Activated CD4-positive, alpha-beta T cell treated with anti-CD3 and anti-CD28 coated beads for 36 hours (primary cell): ENCODE measurements around the gene RNF126. TPM values are rescaled to one million over a fixed set of nuclear protein-coding genes. Genes with fewer than 3 reads are reported as not detected.
"Not testable (repeated sequence)": the region's sequence is repeated elsewhere in the genome, so short reads cannot be mapped to it uniquely, and the experiment has no call there.

Source experiments
- ATAC-seq: fragments of 200-7000 bp; cut with Tn5 transposase; one replicate; pipeline ENCODE4 v1.10.0; 2021; ENCODE audit warnings: mild to moderate bottlenecking, moderate library complexity
- CTCF ChIA-PET: fragments of 350-600 bp; sonication (Branson Sonifier 250); formaldehyde crosslinking; loops from one replicate; lab custom pipeline; 2021; ENCODE audit warnings: antibody characterized with exemption; lab: Charles Lee
- POLR2A ChIA-PET: fragments of 350-600 bp; sonication (Branson Sonifier 250); formaldehyde crosslinking; loops from one replicate; lab custom pipeline; 2021; ENCODE audit warnings: antibody characterized with exemption, inconsistent platforms; lab: Charles Lee
- DNase-seq: peaks from one replicate; pipeline ENCODE4 v3.0.0-alpha.2; 2020
- H3K27ac Mint-ChIP-seq: one replicate; pipeline ENCODE4 v1.8.0; 2021; ENCODE audit warnings: mixed read lengths
- H3K27me3 Mint-ChIP-seq: one replicate; pipeline ENCODE4 v1.8.0; 2021; ENCODE audit warnings: mixed read lengths
- H3K36me3 Mint-ChIP-seq: one replicate; pipeline ENCODE4 v1.8.0; 2021; ENCODE audit warnings: low read depth, mixed read lengths
- H3K4me1 Mint-ChIP-seq: one replicate; pipeline ENCODE4 v1.8.0; 2021; ENCODE audit warnings: mixed read lengths
- H3K4me3 Mint-ChIP-seq: one replicate; pipeline ENCODE4 v1.8.0; 2021; ENCODE audit warnings: mild to moderate bottlenecking, moderate library complexity, mixed read lengths
- H3K9me3 Mint-ChIP-seq: one replicate; pipeline ENCODE4 v1.8.0; 2021; ENCODE audit warnings: low read depth, mixed read lengths
- intact Hi-C, 2 experiments: fragments of 100-400 bp; cut with DNase I in 1 of 2; cut with micrococcal nuclease in 1 of 2; formaldehyde crosslinking; loops; one replicate each; pipeline versions ENCODE4 v1.14.2 to v1.15.1; 2022 to 2024; cut with DNase I, micrococcal nuclease
- total RNA-seq, 2 experiments: library from RNA; stranded (reverse); gene quantifications; one replicate each; pipeline ENCODE4 v1.2.3, GENCODE V29; 2021

Gene RNF126
- total RNA-seq, 2 experiments from 2014 or later: 83.0 to 91.3 TPM

GRCh38 chr19:613732-614567, 49.1 kb downstream of the RNF126 start:
- Mint-ChIP-seq H3K9me3 (no peaks in the 10 kb centered on the region), H3K36me3 (peaks cover 24% of the 10 kb centered on the region), H3K27ac (no peak overlapping the region), H3K4me1 (peaks cover 25% of the 10 kb centered on the region), H3K27me3 (peaks cover 2% of the 10 kb centered on the region), H3K4me3 (no peak overlapping the region)
- POLR2A ChIA-PET: no interaction called here
- no peak for ATAC-seq
- no peak for DNase-seq
- CTCF ChIA-PET: no interaction called here
- intact Hi-C loops: loop anchor here in 1 of 2 experiments (1.0 to 5.0 kb wide), 2 partner anchors 13 to 183 kb away; partner anchors contain the start of gene PTBP1

GRCh38 chr19:612941-613340, 50.1 kb downstream of the RNF126 start:
- Mint-ChIP-seq H3K27ac (no peak overlapping the region), H3K4me1 (peaks cover 25% of the 10 kb centered on the region), H3K27me3 (peaks cover 2% of the 10 kb centered on the region), H3K9me3 (no peaks in the 10 kb centered on the region), H3K36me3 (peaks cover 15% of the 10 kb centered on the region), H3K4me3 (no peak overlapping the region)
- DNase-seq (no peak), ATAC-seq (no peak)
- intact Hi-C loops: loop anchor here in 1 of 2 experiments (1.0 to 5.0 kb wide), 2 partner anchors 14 to 184 kb away; partner anchors contain the start of gene PTBP1
- ChIA-PET POLR2A (no interaction called here), CTCF (no interaction called here)

DNA sequence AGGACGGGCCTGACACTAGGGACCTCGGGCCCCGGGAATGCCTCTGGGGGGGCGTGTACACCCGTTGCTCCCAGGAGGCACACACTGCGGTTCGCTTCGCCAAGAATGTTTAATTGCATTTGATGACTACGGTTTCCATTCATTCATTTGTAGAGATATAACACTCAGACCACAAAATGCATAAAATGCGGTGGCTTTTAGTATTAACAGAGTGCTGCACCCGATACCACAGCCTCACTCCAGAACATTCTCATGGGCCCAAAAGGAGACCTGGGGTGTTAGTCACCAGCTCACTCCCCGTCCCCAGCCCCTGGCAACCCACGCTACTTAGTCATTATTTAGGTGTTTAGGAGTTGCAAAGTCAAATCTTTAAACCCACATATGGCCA, 51.5 kb downstream of the RNF126 start:
- no peaks in the 10 kb centered on the region for H3K9me3 Mint-ChIP-seq
- H3K36me3 Mint-ChIP-seq: peaks cover 15% of the 10 kb centered on the region
- H3K4me1 Mint-ChIP-seq: peaks cover 25% of the 10 kb centered on the region
- peak; percentile 85 for ATAC-seq
- peak overlapping the region; percentile 97 for H3K27ac Mint-ChIP-seq
- POLR2A ChIA-PET: interaction anchor here (0.6 to 1.3 kb wide), 2 partner anchors 39 to 49 kb away, joined by 4 to 8 read pairs; partner anchors contain the start of gene BSG
- CTCF ChIA-PET: interaction anchor here (1.2 kb wide), 1 partner anchor 79 kb away, joined by 4 read pairs; no protein-coding TSS in a partner anchor
- intact Hi-C loops: loop anchor here in 1 of 2 experiments (1.0 to 5.0 kb wide), 5 partner anchors 22 to 186 kb away; partner anchors contain the start of genes BSG, POLRMT and PTBP1
- peak; percentile 86 for DNase-seq
- peaks cover 2% of the 10 kb centered on the region for H3K27me3 Mint-ChIP-seq
- H3K4me3 Mint-ChIP-seq: peak overlapping the region; percentile 72

GRCh38 chr19:610801-611480, 52.1 kb downstream of the RNF126 start:
- DNase-seq: peak; percentile 75
- peaks cover 2% of the 10 kb centered on the region for H3K27me3 Mint-ChIP-seq
- intact Hi-C loops: loop anchor here in 1 of 2 experiments (1.0 to 5.0 kb wide), 5 partner anchors 22 to 186 kb away; partner anchors contain the start of genes BSG, POLRMT and PTBP1
- peak overlapping the region; percentile 97 for H3K27ac Mint-ChIP-seq
- ChIA-PET CTCF (no interaction called here), POLR2A (interaction anchor here (0.6 to 1.3 kb wide), 2 partner anchors 50 to 67 kb away, joined by 3 to 8 read pairs; no protein-coding TSS in a partner anchor)
- H3K4me3 Mint-ChIP-seq: peak overlapping the region; percentile 72
- peaks cover 15% of the 10 kb centered on the region for H3K36me3 Mint-ChIP-seq
- peak; percentile 45 for ATAC-seq
- peaks cover 25% of the 10 kb centered on the region for H3K4me1 Mint-ChIP-seq
- H3K9me3 Mint-ChIP-seq: no peaks in the 10 kb centered on the region

GRCh38 chr19:610071-610800, 52.8 kb downstream of the RNF126 start:
- peaks cover 23% of the 10 kb centered on the region for H3K4me1 Mint-ChIP-seq
- CTCF ChIA-PET: no interaction called here
- intact Hi-C loops: loop anchor here in 1 of 2 experiments (5.0 kb wide), 1 partner anchor 187 kb away; the partner anchor contains the start of gene PTBP1
- POLR2A ChIA-PET: interaction anchor here (0.6 kb wide), 1 partner anchor 67 kb away, joined by 3 read pairs; no protein-coding TSS in a partner anchor
- H3K4me3 Mint-ChIP-seq: peak overlapping the region; percentile 72
- ATAC-seq: peak; percentile 24
- peaks cover 12% of the 10 kb centered on the region for H3K36me3 Mint-ChIP-seq
- peak overlapping the region; percentile 97 for H3K27ac Mint-ChIP-seq
- DNase-seq: peak; percentile 57
- H3K27me3 Mint-ChIP-seq: no peaks in the 10 kb centered on the region
- H3K9me3 Mint-ChIP-seq: no peaks in the 10 kb centered on the region

GRCh38 chr19:609004-609346, 54.0 kb downstream of the RNF126 start:
- Mint-ChIP-seq H3K9me3 (no peaks in the 10 kb centered on the region), H3K27ac (no peak overlapping the region), H3K4me1 (peaks cover 23% of the 10 kb centered on the region), H3K36me3 (peaks cover 4% of the 10 kb centered on the region), H3K27me3 (no peaks in the 10 kb centered on the region), H3K4me3 (no peak overlapping the region)
- POLR2A ChIA-PET: no interaction called here
- intact Hi-C loops: no loop called here
- no peak for ATAC-seq
- CTCF ChIA-PET: no interaction called here
- no peak for DNase-seq

GRCh38 chr19:608155-609003, 54.6 kb downstream of the RNF126 start:
- Mint-ChIP-seq H3K27me3 (no peaks in the 10 kb centered on the region), H3K36me3 (peaks cover 3% of the 10 kb centered on the region), H3K27ac (no peak overlapping the region), H3K4me1 (peaks cover 23% of the 10 kb centered on the region), H3K4me3 (no peak overlapping the region), H3K9me3 (no peaks in the 10 kb centered on the region)
- ATAC-seq: no peak
- no peak for DNase-seq
- intact Hi-C loops: no loop called here
- POLR2A ChIA-PET: no interaction called here
- CTCF ChIA-PET: no interaction called here

- ATAC-seq: no peak
- CTCF ChIA-PET: no interaction called here
- H3K27me3 Mint-ChIP-seq: no peaks in the 10 kb centered on the region
- intact Hi-C loops: no loop called here
- H3K36me3 Mint-ChIP-seq: peaks cover 3% of the 10 kb centered on the region
- POLR2A ChIA-PET: no interaction called here
- no peak overlapping the region for H3K4me3 Mint-ChIP-seq
- peaks cover 19% of the 10 kb centered on the region for H3K4me1 Mint-ChIP-seq
- no peak overlapping the region for H3K27ac Mint-ChIP-seq
- H3K9me3 Mint-ChIP-seq: no peaks in the 10 kb centered on the region
- no peak for DNase-seq
These were observed 55.5 kb downstream of the RNF126 start for GRCh38 chr19:607301-608154.

- H3K27me3 Mint-ChIP-seq, H3K27ac Mint-ChIP-seq, H3K9me3 Mint-ChIP-seq, H3K4me1 Mint-ChIP-seq, H3K36me3 Mint-ChIP-seq, POLR2A ChIA-PET, H3K4me3 Mint-ChIP-seq, ATAC-seq, intact Hi-C loops: not testable (repeated sequence)
- DNase-seq: peak; percentile 64
- CTCF ChIA-PET: interaction anchor here (0.7 kb wide), 1 partner anchor 850 kb away, joined by 4 read pairs; no protein-coding TSS in a partner anchor
These were observed 57.7 kb downstream of the RNF126 start for GRCh38 chr19:605061-605971.
